ENCODE results near the gene LIPK.

Gene LIPK

GRCh38 chr10:88783724-88784123 lies 77.7 kb downstream of the LIPK start:
- DNase-seq (ENCODE audit: low read depth in 3 of 3, low spot score in 1 of 3): no peak

GRCh38 chr10:88786032-88786770 lies 80.2 kb downstream of the LIPK start:
- DNase-seq (ENCODE audit: low read depth in 3 of 3, low spot score in 1 of 3): no peak

DNA sequence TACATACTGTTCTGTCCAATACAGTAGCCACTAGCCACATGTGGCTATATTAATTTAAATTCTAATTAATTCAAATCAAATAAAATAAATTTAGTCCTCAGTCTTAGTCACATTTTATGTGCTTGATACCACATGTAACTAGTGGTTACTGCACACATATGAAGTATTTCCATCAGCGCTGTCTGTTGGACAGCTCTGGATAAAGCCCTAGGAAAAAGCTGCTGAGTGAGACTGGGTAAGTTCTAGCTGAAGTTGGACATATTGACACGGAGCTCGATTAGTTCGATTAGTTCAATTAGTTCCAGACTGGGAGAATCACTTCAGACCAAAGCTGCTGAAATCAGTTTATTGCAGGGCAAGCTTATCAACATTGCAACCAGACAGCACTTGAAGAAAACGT lies 81.4 kb downstream of the LIPK start:
- no peak for DNase-seq (ENCODE audit: low read depth in 3 of 3, low spot score in 1 of 3)

GRCh38 chr10:88788924-88789323 lies 82.9 kb downstream of the LIPK start:
- no peak for DNase-seq (ENCODE audit: low read depth in 3 of 3, low spot score in 1 of 3)

DNA sequence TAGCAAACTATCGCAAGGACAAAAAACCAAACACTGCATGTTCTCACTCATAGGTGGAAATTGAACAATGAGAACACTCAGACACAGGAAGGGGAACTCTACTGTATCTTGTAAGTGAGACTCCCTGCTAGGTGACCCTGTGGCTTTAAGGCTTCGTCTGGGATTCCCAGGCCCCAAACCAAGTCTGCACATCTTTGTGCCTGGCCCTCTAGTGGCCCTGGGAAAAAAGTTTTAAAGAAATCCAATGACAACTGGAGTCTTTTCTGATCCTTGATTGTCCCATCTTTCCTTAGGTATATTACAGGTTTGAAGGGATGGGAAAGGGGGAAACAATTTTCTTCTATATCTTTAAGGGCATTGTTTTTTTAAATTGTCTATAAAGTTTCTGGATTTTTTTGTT lies 85.9 kb downstream of the LIPK start:
- no peak for DNase-seq (ENCODE audit: low read depth in 3 of 3, low spot score in 1 of 3)

DNA sequence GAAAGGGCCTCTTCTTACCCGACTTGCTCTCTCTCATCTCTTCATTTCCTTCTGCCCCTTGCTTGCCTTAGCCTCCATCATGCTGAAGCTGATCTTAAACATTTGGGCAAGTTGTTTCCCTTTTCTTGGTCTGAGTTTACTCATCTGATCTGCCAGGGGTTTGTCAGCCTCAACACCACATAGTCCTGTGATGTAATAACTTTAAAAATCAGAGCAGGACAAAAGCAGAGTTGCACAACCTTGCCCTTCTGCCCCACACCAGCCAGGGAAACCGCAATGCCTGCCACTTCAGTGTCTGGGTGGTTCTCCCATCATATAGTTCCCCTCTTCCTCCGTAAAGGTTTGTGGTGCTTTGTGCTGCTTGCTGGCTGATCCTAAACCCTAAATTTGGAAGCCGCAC lies 86.6 kb downstream of the LIPK start:
- DNase-seq (ENCODE audit: low read depth in 3 of 3, low spot score in 1 of 3): no peak

- no peak for DNase-seq (ENCODE audit: low read depth in 3 of 3, low spot score in 1 of 3)
Observed at GRCh38 chr10:88793712-88794299, 87.8 kb downstream of the LIPK start.

GRCh38 chr10:88794731-88795130 lies 88.7 kb downstream of the LIPK start:
- no peak for DNase-seq (ENCODE audit: low read depth in 3 of 3, low spot score in 1 of 3)

- no peak for DNase-seq (ENCODE audit: low read depth in 3 of 3, low spot score in 1 of 3)
Observed at GRCh38 chr10:88800152-88801125, 94.4 kb downstream of the LIPK start.
